ENCODE data around the gene DPCD. TPM values are rescaled to one million over a fixed set of nuclear protein-coding genes. Genes with fewer than 3 reads are reported as not detected.

DPCD gene
- total RNA-seq, 4 donors from 2014 or later, result 18.1 to 73.0 (median 37.3) TPM

DNA sequence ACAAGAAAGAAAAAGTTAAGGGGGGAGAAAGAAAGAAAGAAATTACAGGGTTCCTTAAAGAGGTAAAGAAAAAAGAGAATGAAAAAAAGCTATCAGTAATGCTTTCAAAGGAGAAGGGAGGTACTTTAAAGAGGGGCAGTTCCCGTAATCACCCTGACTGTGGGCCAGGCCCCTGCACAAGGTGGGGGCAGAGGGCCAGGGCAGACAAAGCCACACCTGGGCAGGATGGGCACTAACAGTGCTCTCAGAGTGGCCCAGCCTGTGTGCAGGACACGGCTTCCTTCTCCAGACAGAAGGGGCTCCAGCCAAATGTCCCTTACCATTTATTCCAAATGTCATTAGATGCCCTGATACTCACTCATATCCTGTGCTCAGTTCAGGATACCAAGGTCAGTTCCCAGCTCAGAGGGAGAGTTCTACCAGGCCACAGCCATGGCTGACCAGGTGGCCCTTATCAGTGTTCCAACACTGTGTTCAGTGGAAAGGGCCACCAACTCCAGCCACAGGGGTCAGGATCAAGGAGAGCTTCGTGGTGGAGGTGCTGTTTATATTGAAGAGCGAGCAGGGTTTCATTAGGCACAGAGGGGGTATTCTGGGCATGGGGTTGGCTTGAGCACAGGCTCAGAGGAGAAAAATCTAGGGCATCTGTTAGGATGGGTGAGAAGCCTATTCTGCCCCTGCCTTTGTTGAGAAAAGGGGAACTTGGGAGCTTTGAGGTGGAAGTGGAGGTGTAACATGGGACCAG, 29.9 kb downstream of the DPCD start:
- Histone ChIP-seq H3K36me3 (no peaks in the 10 kb centered on the region), H3K27me3 (no peaks in the 10 kb centered on the region), H3K9me3 (no peaks in the 10 kb centered on the region), H3K4me3 (replicated peaks in 1 of 3) (no peak overlapping the region), H3K4me1 (peaks cover under 1 to 2% of the 10 kb centered on the region in 2 donors), H3K27ac (no peak overlapping the region)
- intact Hi-C loops (cut with DNase I), result no loop called here
- 94% methylated on average over 4 of the region's 4 CpGs for WGBS, 2 donors
- TF ChIP-seq POLR2A (IDR thresholded peaks at IDR 0.05), result no peak
- TF ChIP-seq, protein P1, sequence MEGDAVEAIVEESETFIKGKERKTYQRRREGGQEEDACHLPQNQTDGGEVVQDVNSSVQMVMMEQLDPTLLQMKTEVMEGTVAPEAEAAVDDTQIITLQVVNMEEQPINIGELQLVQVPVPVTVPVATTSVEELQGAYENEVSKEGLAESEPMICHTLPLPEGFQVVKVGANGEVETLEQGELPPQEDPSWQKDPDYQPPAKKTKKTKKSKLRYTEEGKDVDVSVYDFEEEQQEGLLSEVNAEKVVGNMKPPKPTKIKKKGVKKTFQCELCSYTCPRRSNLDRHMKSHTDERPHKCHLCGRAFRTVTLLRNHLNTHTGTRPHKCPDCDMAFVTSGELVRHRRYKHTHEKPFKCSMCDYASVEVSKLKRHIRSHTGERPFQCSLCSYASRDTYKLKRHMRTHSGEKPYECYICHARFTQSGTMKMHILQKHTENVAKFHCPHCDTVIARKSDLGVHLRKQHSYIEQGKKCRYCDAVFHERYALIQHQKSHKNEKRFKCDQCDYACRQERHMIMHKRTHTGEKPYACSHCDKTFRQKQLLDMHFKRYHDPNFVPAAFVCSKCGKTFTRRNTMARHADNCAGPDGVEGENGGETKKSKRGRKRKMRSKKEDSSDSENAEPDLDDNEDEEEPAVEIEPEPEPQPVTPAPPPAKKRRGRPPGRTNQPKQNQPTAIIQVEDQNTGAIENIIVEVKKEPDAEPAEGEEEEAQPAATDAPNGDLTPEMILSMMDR (IDR thresholded peaks at IDR 0.05), result no peak
- DNase-seq, result no peak

DNA sequence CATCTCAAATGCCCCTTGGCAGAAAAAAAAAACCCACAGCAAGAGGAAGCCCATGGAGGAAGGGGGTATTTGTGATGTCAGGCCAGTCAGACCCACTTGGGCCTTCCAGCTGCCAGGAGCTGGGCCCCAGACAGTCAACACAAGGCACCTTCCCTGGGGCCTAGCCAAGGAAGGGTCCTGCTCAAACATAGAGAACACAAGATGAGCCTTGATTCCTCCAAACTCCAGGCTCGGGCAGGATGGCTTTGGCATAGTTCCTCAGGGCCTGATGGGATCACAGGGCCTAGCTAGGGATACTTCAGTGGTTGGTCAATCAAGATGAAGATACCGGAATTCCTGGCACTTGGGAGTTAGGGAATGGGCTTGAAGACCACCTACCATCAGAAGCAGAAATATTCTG, 30.8 kb downstream of the DPCD start:
- H3K4me3 ChIP-seq (replicated peaks in 1 of 3), result no peak overlapping the region
- TF ChIP-seq, protein P1 (IDR thresholded peaks at IDR 0.05), result no peak
- TF ChIP-seq POLR2A (IDR thresholded peaks at IDR 0.05), result no peak
- no peaks in the 10 kb centered on the region for H3K9me3 ChIP-seq
- H3K27me3 ChIP-seq, result no peaks in the 10 kb centered on the region
- 93 to 94% methylated on average over 2 of the region's 2 CpGs for WGBS, 2 donors
- intact Hi-C loops (cut with DNase I), result no loop called here
- DNase-seq, result no peak
- H3K36me3 ChIP-seq, result no peaks in the 10 kb centered on the region
- H3K27ac ChIP-seq, result no peak overlapping the region
- H3K4me1 ChIP-seq, result no peaks in the 10 kb centered on the region

DNA sequence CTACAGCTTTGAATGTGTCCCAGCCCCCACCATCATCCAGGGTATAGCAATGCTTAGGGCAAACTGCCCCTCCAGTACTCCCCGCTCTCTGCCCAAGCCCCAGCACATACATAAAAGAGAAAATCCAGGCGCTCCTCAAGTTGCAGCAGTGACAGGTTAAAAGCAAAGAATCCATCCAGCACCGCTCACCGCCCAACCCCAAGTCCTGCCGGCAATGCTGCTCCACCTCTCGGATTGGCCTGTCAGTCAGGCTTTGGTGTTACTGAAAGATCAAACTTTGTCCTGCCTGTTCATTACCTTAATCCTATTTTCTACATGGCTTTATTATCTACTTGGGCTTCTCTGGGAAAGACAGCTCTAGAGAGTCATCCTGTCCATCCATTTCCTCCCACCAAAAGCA, 31.9 kb downstream of the DPCD start:
- Histone ChIP-seq H3K4me1 (no peaks in the 10 kb centered on the region), H3K36me3 (peaks cover 0 to 3% of the 10 kb centered on the region in 2 donors), H3K27me3 (no peaks in the 10 kb centered on the region), H3K27ac (no peak overlapping the region), H3K9me3 (no peaks in the 10 kb centered on the region), H3K4me3 (replicated peaks in 1 of 3) (no peak overlapping the region)
- no peak for DNase-seq
- TF ChIP-seq, protein P1 (IDR thresholded peaks at IDR 0.05), result no peak
- no peak for TF ChIP-seq POLR2A (IDR thresholded peaks at IDR 0.05)
- 97 to 99% methylated on average over 6 of the region's 6 CpGs for WGBS, 2 donors
- intact Hi-C loops (cut with DNase I), result no loop called here

DNA sequence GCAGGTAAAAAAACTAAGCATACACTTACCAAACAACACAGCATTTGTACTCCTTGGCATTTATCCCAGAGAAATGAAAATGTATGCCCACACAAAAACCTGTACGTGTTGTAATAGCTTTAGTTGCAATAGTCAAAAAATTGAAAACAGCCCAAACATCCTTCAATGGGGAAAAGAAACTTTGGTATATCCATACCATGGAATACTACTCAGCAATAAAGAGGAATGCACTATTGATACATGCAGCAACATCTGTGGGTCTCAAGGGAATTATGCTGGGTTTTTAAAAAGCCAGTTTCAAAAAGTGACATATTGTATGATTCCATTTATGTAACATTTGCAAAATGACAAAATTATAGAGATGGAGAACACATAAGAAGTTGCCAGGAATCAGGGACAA, 35.4 kb downstream of the DPCD start:
- H3K9me3 ChIP-seq, result no peaks in the 10 kb centered on the region
- H3K27me3 ChIP-seq, result no peaks in the 10 kb centered on the region
- no peak overlapping the region for H3K27ac ChIP-seq
- TF ChIP-seq POLR2A (IDR thresholded peaks at IDR 0.05), result no peak
- TF ChIP-seq, protein P1 (IDR thresholded peaks at IDR 0.05), result no peak
- no peak overlapping the region for H3K4me3 ChIP-seq (replicated peaks in 1 of 3)
- intact Hi-C loops (cut with DNase I), result no loop called here
- 96 to 97% methylated on average over 1 of the region's 1 CpG for WGBS, 2 donors
- peaks cover 0 to 3% of the 10 kb centered on the region in 2 donors for H3K36me3 ChIP-seq
- peaks cover 5 to 11% of the 10 kb centered on the region in 2 donors for H3K4me1 ChIP-seq
- no peak for DNase-seq

DNA sequence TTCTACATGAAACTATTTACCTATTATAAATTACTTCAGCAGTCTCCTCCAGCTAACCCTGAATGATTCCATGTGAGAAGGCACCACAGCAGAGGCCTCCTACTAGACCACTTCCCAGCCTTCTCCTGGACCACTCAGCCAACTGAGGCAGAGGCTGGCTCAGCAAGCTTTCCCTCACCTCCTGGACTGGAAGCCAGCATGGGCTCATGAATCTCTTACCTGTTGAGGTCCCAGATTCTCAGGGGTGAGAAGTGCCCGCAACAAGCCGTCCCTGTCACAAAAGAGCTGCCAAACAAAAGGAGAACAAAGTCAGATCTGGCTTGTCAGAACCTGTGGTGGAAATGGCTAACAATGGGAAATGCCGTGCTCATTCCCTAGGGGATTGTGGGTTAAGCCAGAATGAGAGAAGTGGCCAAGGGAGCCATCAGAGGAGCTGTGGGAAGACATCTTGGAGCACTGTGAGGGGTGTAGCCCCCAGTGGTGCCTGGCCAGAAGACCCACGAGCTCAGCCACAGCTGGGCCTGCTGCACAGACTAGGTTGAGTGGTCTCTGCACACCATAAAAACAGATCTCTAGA, 36.5 kb downstream of the DPCD start:
- no peak overlapping the region for H3K27ac ChIP-seq
- intact Hi-C loops (cut with DNase I), result no loop called here
- H3K36me3 ChIP-seq, result peaks cover 0 to 3% of the 10 kb centered on the region in 2 donors
- TF ChIP-seq, protein P1 (IDR thresholded peaks at IDR 0.05), result no peak
- no peak for TF ChIP-seq POLR2A (IDR thresholded peaks at IDR 0.05)
- WGBS, 2 donors, result 77 to 88% methylated on average over 4 of the region's 4 CpGs
- H3K4me1 ChIP-seq, result peaks cover 5 to 11% of the 10 kb centered on the region in 2 donors
- no peak overlapping the region for H3K4me3 ChIP-seq (replicated peaks in 1 of 3)
- H3K9me3 ChIP-seq, result no peaks in the 10 kb centered on the region
- H3K27me3 ChIP-seq, result no peaks in the 10 kb centered on the region
- DNase-seq, result no peak
